ENCODE data around the gene STAMBPL1. TPM values are rescaled to one million over a fixed set of nuclear protein-coding genes. Genes with fewer than 3 reads are reported as not detected.

The STAMBPL1 gene
- total and polyA plus RNA-seq, 8 donors, result 1.2 to 3.5 (median 2.3) TPM

GRCh38 chr10:88895250-88895649 lies 15.2 kb downstream of the STAMBPL1 start:
- Histone ChIP-seq H3K4me1 (no peaks in the 10 kb centered on the region), H3K36me3 (no peaks in the 10 kb centered on the region), H3K27ac (no peak overlapping the region), H3K27me3 (no peaks in the 10 kb centered on the region), H3K4me3 (no peak overlapping the region), H3K9me3 (no peaks in the 10 kb centered on the region)
- no peak for ATAC-seq
- 77 to 88% methylated on average over 1 of the region's 1 CpG for WGBS, 2 donors
- intact Hi-C loops (cut with DNase I), result no loop called here
- DNase-seq, result no peak
- no peak for TF ChIP-seq CTCF (IDR thresholded peaks at IDR 0.05)
- no peak for FAIRE-seq

GRCh38 chr10:88896372-88896993 lies 16.4 kb downstream of the STAMBPL1 start:
- WGBS, 2 donors, result 90 to 91% methylated on average over 4 of the region's 4 CpGs
- Histone ChIP-seq H3K27ac (no peak overlapping the region), H3K4me3 (no peak overlapping the region), H3K27me3 (no peaks in the 10 kb centered on the region), H3K9me3 (no peaks in the 10 kb centered on the region), H3K4me1 (no peaks in the 10 kb centered on the region), H3K36me3 (no peaks in the 10 kb centered on the region)
- intact Hi-C loops (cut with DNase I), result no loop called here
- DNase-seq (no peak), ATAC-seq (peak in 3 of 4 donors; percentile 48 to 70 (median 67)), FAIRE-seq (peak; percentile 20)
- no peak for TF ChIP-seq CTCF (IDR thresholded peaks at IDR 0.05)

GRCh38 chr10:88896994-88897853 lies 17.2 kb downstream of the STAMBPL1 start:
- no peaks in the 10 kb centered on the region for H3K27me3 ChIP-seq
- H3K4me3 ChIP-seq, result no peak overlapping the region
- WGBS, 2 donors, result 66 to 72% methylated on average over 8 of the region's 8 CpGs
- FAIRE-seq, result no peak
- H3K36me3 ChIP-seq, result no peaks in the 10 kb centered on the region
- ATAC-seq, result peak in 3 of 4 donors; percentile 9 to 58 (median 32)
- H3K4me1 ChIP-seq, result no peaks in the 10 kb centered on the region
- no peak overlapping the region for H3K27ac ChIP-seq
- DNase-seq, result no peak
- no peak for TF ChIP-seq CTCF (IDR thresholded peaks at IDR 0.05)
- H3K9me3 ChIP-seq, result no peaks in the 10 kb centered on the region
- intact Hi-C loops (cut with DNase I), result no loop called here

GRCh38 chr10:88898727-88899126 lies 18.7 kb downstream of the STAMBPL1 start:
- Histone ChIP-seq H3K4me3 (no peak overlapping the region), H3K27me3 (no peaks in the 10 kb centered on the region), H3K4me1 (no peaks in the 10 kb centered on the region), H3K27ac (no peak overlapping the region), H3K9me3 (no peaks in the 10 kb centered on the region), H3K36me3 (no peaks in the 10 kb centered on the region)
- ATAC-seq (no peak), DNase-seq (no peak), FAIRE-seq (no peak)
- intact Hi-C loops (cut with DNase I), result no loop called here
- TF ChIP-seq CTCF (IDR thresholded peaks at IDR 0.05), result no peak
- 85 to 96% methylated on average over 3 of the region's 3 CpGs for WGBS, 2 donors

- H3K27me3 ChIP-seq, result no peaks in the 10 kb centered on the region
- WGBS, 2 donors, result 84 to 97% methylated on average over 2 of the region's 2 CpGs
- DNase-seq (no peak), FAIRE-seq (no peak), ATAC-seq (no peak)
- H3K4me3 ChIP-seq, result no peak overlapping the region
- intact Hi-C loops (cut with DNase I), result no loop called here
- H3K9me3 ChIP-seq, result no peaks in the 10 kb centered on the region
- no peak for TF ChIP-seq CTCF (IDR thresholded peaks at IDR 0.05)
- H3K36me3 ChIP-seq, result no peaks in the 10 kb centered on the region
- no peak overlapping the region for H3K27ac ChIP-seq
- no peaks in the 10 kb centered on the region for H3K4me1 ChIP-seq
Measured at GRCh38 chr10:88899886-88900285, 19.8 kb downstream of the STAMBPL1 start.

Data from pancreas (tissue), 10 donors.